HG03039 (cell line): ENCODE data around the gene PPARA.
A peak's percentile ranks its signal among the peaks of the same experiment; 100 is the strongest.

Source experiments
- ATAC-seq: cut with Tn5 transposase; IDR thresholded peaks from one replicate; pipeline ENCODE4 v1.9.1; 2021; ENCODE audit warnings: mild to moderate bottlenecking, moderate library complexity; ENCODE audit not compliant: unreplicated experiment

PPARA gene

DNA sequence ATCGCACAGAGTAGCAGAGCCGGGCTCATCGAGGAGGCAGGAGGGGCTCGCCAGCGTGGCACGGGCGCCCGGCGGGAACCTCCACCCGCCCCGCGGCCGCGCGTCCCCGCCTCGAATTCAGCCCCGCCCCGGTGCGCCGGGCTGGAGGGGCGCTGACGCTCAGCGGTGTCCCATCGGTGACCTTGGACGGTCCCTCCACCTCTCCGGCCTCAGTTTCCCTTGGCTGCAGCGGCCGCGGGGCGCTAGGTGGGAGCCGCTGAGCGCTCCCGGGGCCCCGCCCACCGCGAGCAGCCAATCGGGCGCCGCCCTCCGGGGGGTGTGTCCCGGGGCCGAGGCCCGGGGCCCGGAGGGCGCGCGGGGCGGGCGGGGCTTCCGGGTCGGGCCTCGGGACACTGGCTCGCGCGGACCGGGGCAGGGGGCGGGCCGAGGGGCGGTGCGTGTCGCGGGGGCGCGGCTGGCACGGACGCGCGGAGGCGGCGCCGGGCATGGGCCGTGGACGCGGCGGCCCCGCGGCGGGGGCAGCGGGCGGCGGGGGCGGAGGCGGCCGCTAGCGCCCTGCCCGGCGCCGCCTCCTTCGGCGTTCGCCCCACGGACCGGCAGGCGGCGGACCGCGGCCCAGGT lies at the start of gene PPARA:
Gene PPARA (plus strand): TSS at position 493 of the 621 bp plus-strand sequence. CDS start 47,858 bp downstream, outside the sequence.
- peak; percentile 68 for ATAC-seq

DNA sequence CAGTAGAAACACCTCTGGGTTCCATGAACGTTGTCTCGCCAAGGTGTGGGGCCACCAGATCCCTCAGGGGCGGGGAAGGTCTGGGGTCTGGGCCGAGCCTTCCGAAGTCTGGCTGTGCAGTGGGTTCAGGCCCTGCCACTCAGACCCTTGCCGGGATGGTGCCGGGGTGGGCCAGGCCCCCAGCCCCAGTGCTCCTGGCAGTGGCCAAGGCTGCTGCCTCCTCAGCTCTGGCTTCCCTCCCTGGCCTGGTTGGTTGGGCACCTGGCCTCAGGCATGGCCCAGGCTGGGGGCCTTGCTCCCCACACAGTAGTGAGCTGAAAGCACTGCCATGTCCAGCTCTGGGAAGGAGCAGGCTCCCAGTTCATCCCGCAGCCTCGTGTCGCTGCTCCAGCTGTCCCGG lies 48.2 kb upstream of the PPARA start:
- no peak for ATAC-seq

DNA sequence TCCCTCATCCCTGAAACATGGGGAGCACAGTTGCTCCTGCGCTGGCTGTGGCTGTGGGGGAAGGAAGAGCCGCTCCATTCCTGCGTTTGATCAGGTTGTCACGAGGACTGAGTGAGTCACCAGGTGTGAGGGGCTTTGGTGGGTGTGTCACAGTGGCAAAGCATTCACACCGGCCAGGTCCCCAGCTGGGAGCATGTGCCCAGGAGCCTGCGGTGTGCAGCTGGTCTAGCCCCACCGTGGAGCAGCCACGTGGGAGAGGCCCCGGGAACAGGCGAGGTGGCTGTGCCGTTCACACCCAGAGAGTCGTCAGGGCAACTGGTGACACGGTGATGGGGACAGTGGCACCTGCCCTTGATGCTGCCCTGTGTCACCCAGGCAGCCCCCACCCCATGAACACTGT lies 47.6 kb upstream of the PPARA start:
- no peak for ATAC-seq

DNA sequence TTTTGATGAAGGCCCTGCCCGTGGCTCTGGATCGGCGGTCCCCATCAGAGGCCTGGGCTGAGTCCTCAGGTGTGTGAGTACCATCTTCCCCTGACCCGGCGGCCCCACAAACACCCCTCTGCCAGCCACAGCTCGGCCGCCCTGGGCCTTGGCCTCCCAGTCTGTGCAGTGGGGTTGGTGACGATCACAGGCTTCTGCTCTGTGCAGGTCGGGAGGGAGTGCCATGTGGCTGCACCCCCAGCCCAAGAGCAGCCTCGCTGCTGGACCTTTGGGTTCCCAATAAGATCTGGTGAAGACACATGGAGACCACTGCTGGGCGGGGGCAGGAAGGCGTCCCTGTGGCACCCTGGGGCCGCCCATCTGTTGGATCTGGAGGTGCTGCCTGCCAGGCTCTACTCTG lies 47.1 kb upstream of the PPARA start:
- ATAC-seq: no peak

DNA sequence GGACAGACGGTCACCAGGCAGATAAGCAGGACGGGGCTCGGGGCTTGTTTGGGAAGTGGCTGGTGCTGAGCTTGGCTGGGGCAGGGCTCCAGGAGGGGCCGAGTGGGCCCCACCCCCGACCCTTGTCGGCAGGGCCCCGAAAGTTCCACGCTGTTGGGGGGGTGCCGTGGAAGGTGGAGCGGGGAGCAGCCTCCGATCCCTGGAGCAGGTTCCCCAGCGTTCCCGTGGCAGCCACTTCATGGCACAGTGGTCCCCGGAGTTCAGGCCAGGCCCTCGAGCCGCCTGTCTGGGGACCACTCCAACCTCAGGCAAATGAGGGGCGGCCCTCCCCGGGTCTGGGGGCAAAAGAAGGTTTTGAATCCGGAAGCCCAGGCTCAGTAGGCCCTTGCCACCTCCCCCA lies 46.7 kb upstream of the PPARA start:
- ATAC-seq: no peak

DNA sequence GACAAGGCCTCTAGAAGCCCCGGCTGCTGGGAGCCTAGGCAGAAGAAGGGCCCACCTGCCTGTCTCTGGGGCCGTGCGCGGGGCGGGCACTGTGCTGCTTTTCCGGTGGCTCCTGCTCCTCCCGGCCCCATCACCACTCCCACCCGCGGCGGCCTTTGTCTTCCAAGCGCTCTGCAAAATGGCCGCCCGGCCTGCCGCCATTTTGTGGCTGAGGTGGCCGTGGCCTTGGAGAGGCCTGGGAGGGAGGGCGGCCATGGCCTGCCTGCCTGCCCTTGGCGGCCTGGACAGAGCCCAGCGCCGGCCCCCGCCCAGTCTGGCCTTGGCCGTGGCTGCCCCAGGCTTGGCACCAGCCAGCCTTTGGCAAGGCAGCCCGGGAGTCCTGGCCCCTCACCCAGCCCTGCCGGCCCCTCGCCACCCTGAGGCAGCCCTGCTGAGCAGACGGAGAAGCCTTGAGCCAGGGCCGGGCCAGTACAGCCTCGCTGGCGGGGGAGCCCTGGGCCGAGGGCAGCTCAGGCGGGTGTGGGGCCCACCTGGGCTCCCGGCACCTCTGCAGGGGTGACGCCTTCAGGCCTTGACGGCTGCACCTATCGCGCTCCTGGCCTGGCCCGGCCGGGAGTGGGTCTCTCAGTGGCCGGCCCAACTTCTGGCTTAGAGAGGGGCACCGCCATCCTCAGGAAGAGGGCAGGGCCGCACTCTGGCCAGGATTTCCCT lies 46.0 kb upstream of the PPARA start:
- ATAC-seq: no peak

DNA sequence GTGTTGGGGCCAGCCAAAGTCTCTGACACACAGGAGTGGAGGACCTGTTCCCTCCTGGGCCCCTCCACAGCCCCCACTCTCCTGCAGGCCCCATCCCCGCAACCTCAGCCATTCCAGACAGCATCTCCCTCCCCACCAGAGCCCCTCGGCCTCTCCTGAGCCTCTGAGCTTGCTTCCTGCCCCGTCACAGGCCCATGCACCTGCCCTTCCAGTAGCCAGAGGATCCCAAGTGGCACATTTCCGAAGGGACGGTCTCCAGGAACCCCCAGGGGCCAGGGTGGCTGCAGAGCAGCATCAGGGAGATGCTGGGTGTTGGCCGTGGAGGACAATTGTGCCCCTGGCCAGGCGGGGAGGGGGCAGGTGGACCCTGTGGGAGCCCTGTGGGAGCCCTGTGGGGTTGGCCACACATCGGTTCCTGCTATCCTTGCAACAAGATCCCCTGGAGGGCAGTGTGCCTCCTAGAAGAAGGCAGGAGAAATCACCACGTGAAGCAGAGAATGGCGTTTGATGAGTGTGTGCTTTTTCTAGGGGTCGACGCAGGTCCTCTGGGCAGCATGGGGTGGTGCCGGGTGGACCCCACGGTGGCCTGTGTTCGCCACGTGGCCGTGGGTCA lies 45.3 kb upstream of the PPARA start:
- no peak for ATAC-seq

DNA sequence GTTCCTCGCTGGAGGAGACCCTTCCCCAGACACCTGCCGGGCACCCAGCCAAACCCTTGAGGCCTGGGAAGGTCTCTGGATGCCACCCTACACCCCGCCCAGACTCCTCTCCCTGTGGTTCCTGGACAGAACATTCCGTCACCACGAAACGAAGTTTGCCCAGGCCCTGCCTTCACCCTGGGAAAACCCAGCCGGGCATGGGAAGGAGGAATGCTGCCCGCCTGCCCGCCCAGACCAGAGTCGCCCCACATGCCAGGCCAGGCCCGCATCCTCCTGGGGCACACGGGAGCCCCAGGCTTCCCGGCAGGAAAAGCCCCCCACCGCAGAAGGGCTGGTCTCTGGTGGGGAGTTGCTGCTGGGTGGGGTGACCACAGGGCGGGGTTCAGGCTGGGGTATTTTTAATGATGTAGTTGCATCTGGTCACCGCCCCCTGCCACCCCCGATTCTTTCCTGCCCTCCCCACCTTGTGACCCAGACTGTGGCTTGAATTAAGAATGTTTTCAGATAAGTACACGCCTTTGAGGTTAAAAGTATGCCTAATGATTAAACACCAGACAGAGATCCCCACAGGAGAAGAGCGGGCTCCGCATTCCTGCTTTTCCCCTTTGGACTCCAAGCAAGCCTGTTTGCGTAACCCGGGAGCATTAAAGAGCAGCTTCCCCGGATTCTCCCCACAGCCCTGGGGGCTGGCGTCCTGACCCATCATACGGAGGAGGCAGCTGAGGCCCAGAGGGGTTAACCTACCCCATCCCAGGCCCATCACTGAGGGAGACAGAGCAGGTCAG lies 44.6 kb upstream of the PPARA start:
- no peak for ATAC-seq

DNA sequence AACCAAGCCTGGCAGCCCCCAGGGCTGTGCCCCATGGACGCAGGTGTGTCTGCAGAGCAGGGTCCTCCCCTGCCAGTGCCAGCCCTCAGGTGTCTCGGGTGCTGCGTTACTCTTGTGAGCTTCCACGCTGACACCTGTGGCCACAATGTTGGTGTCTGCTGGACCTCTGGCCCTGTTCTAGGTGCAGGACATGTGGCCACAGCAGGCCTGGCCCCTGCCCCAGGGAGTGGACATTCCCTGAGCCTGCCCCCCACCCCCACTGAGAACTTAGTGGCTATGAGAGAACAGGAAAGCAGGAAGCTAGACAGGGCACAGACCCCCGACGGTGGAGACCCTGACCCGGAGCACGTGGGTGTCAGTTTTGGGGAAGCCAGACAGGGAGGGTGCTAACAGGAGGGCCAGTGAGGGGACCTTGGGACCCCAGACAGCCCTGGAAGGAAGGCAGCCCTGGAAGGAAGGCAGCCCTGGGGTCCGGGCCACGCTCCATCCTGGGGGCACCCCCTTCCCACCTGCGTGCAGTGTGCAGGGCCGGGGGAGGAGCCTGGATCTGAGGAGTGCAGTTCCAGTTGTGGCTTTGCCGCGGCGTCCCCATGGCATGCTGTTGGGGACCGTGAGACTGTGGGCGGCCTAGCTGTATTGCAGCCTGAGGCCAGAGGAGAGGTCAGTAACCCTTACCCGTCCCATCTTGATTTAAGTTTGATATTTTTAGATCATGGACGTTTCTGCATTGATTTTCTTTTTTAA lies 43.9 kb upstream of the PPARA start:
- no peak for ATAC-seq

DNA sequence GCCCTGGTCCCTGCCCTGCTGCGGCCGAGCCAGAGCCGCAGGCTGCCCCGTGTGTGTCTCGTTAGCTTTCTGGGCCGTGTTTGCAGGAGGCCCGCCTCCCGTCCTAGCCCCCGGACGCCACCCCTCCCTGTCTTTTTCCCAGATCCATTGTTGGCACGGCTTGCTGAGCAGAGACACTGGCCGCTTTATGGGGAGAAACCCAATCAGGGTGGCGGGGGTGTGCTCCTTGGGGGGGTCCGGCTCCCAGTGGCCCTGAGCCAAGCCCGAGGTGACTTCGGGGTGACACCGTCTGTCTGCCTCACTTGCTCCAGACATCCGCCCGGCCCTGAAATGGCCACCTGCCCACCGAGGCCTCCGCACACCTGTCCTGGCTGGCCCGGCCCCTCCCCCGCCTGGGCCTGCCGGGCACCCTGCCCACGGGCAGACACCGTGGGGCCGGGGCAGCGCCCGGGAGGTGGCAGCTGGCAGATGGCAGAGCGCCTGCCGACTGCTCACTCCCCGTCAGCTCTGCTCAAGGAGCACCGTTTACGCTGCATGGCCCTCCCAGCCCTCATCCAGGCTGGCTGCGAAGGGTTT lies 43.1 kb upstream of the PPARA start:
- no peak for ATAC-seq

DNA sequence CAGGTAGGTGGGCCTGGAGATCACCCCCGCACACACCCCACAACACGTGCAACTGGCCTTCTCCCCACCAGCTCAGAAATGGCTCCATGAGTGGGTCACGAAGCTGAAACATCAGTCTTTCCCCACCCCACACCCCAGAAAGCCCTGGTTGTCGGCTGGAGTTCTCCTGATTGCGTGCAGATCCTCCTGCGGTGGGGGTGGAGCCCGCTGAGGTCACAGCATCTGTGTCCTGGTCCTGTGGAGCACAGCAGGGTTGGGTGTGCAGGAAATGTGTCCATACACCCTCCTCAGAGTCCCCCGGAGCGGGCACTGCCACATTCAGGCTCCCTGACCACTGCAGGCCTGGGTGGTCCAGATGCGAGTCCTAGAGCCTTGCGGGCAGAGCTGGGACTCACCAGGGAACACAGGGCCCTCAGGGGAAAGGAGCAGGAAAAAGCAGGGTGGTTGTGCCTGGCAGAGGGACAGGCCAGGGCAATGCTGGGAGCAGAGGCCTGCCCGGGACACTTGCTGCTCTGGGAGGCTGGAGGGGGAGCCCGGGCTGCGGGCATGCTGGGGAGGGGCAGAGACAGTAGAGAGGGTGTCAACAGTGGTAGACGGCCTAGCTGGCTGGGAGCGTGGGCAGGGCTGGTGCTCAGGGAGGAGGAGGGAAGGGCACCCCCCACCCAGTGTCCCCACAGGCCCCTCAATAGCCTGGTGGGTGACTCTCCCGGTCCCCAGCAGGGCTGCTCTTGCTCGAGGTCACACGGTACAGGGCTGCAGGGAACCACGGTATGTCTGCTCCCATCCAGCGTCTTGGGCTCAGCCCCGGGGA lies 42.4 kb upstream of the PPARA start:
- no peak for ATAC-seq

DNA sequence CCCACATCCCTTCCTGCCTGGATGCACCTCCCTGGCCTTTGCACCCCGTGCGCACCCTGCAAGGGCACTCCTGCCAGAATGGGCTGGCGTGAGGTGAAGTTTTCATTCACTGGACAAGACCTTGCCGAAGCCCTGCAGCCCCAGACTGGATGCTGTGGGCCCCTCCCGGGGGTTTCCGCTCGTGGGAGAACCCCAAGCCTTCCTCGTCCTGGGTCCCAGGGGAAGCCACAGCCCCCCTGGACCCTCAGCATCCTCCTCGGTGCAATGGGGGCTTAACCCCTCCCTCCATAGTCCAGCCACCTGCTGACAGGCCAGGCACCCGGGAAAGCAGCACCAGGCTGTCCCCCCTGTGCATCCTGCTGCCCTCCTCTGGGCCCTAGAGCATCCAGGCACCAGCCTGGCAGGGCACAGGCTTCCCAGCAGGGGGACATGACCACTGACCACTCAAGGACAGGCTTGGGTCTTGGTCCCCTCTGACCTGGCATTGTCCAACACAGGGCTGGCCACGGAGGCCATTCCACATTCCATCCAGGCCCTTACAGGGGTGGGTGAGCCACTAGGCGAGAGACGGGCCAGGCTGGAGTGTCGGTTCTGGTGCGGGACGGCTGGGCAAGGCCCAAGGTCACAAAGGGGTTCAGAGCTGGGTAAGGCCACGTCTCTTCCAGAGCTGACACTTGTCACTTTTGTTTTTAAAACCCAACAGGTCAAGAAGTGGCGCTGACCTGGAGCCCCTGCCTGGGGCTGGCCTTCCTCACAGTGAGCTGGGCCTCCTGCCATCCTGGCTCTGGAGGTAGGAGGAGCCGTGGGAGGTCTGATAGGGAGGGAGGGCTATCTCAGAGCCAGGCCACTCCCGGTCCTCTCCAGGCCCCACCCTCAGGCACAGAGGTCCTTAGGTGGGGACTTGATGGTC lies 41.5 kb upstream of the PPARA start:
- no peak for ATAC-seq

DNA sequence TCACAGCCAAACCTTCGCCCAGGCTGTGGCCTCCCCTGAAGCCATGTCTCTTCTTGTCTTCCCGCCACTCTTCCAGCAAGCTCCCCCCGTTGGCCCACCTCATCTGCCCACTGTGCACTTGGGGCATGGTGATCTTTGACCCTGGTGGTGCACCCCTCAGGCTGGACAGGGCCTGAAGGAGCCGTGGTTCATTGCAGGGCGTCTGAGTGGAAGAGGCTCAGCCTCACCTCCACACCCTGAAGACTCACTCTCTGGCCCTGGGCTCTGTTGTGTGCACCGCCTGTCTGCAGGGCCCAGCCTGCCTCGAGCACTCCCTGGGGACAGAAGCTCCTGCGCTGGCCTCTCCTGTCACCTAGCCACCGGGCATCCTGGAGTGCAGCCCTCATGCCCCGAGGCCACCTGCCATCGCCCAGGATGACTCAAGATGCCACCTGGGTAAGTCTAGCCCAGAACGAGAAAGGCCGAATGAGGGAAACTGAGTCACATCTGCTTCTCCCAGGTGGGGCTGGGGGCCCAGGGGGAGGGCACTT lies 40.8 kb upstream of the PPARA start:
- no peak for ATAC-seq

DNA sequence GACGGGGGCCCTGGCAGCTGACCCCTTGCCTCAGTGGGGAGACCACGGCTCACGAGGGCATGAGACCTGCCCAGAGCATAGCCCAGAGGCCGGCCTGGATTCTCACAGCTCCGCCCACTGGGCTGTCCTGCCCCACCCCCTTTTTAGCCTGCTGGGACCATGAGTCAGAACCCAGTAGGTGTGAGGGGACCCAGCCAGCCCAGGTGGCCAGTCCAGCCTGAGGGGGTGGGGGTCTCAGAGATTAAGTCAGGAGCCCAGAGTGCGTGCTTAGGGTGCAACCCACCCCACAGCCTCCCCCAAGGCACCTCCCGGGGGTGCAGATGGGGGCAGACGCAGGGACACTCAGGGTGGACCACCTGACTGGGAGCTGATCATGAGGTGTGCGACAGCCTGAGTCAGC lies 40.1 kb upstream of the PPARA start:
- ATAC-seq: no peak

DNA sequence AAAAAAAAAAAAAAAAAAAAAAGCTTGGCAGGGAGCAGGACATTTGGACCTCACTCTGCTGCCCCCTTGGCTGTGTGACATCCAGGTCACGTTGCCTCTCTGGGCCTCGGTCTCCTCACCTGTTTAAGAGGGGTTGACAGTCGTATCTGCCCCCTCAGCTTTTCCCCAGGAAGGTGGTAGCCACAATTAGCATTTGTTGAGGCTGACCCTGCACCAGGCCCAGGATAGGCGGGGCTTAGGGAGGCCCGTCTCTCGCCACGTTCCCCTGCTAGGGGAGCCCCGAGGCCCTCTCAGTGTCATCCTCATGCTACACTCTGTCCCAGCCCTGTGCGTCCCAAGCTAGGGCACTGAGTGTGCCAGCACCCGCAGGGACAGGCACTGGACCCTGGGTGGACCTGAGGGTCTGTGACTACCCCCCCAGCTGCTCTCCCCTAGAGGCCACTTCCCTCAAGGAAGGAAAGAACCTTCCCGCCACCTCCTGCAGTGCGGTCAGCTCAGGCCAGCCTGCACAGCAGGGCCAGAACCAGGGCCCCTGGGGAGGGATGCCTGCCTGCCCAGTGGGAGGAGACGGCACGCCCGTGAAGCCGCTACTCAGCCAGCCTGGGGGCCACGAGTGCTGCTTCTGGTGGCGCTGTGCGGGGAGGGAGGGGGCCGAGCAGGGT lies 38.5 kb upstream of the PPARA start:
- no peak for ATAC-seq

DNA sequence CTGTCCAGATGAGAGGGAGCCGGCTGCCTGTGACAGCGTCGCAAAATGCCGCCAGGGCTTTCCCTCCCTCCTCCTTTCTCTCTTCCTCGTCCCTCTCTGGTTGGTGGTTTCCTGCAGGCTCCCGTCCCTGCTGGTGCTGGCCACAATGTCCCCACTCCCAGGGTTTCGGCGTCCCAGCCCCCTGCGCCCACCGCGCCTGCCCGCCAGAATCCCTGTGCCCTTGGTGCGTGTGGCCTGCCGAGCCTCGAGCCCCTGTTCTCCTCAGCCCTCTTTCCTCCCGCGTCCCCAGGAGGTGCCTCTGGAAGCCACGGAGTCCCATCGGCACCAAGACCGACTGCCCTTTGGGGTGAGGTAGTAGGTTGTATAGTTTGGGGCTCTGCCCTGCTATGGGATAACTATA lies 37.9 kb upstream of the PPARA start:
- no peak for ATAC-seq

DNA sequence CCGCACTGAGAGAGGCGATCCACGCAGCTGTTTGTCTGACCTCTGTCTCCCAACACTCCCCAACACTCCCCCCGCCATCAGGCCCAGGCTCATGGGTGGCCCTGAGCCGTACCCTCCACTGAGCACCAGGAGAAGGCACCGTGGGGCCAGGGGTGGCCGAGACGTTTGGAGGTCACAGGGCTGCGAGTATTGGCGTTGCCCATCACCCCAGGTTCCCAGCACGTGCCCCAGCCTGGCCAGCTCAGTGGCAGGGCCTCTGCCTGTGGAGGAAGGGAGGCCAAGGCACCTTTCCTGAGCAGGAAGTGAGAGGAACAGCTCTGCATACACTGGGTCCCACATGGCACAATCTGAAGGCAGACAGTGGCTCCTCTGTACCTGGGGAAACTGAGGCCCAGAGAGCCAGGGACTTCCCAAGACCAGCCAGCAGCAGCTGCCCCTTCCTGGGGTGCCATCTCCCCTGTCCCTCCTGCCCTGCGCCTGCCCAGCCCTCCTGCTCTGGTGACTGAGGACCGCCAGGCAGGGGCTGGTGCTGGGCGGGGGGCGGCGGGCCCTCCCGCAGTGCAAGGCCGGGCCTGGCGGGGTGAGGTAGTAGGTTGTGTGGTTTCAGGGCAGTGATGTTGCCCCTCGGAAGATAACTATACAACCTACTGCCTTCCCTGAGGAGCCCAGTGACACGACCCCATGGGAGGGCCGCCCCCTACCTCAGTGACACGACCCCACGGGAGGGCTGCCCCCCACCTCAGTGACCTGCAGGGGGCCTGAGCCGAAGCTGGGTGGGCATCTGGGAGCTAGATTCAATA lies 37.0 kb upstream of the PPARA start:
- no peak for ATAC-seq
